Activated naive CD4-positive, alpha-beta T cell (primary cell): Measurements from ENCODE around the gene METRNL.

Experiments used
- DNase-seq, 4 experiments: peaks; one replicate each; lab custom pipeline; 2025; lab: John Stamatoyannopoulos, UW

Gene METRNL

DNA sequence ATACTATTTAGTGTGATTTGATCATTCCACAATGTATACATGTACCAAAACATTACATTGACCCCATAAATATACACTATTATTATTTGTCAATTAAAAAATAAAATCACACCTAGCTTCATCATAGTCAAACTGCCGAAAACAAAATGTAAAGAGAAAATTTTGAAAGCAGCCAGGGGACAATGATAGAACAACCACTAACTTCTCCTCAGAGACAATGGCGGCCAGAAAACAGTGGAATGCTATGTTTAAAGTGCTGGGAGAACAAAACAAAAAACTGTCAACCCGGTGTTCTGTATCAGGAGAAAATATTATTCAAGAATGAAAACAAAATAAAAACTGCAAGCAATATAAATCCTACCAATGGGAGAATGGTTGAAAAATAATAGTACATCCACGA is 63.2 kb downstream of the METRNL start:
- no peak for DNase-seq

DNA sequence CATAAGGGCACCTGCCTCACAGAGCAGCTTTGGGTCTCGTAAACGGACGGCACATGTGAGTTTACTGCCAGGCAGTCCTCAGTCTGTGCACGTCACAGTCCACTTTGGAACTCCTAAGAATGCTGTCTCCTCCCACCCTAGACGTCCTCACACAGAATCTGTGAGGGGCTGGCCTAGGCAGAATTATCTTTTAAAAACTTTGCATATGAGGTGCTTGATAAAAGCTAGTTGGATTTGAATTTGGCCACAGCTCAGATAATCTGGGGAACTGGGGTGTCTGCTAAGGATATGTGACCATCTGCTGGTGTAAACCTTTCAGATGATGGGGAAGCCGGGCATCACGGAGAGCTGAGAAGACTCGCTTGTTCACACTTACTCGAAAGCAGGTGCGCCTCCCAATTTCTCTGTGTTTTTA is 64.4 kb downstream of the METRNL start:
- no peak for DNase-seq
